Effector CD8-positive, alpha-beta T cell (primary cell): ENCODE data around the gene AOC2.

ENCODE experiments used
- DNase-seq: peaks from one replicate; lab custom pipeline; 2025; lab: John Stamatoyannopoulos, UW
- total RNA-seq, 4 experiments: gene quantifications; one replicate each; lab custom pipeline; 2026; lab: John Stamatoyannopoulos, UW

The AOC2 gene
- 1.5 to 3.6 (median 2.9) reads per million in 4 experiments for total RNA-seq

DNA sequence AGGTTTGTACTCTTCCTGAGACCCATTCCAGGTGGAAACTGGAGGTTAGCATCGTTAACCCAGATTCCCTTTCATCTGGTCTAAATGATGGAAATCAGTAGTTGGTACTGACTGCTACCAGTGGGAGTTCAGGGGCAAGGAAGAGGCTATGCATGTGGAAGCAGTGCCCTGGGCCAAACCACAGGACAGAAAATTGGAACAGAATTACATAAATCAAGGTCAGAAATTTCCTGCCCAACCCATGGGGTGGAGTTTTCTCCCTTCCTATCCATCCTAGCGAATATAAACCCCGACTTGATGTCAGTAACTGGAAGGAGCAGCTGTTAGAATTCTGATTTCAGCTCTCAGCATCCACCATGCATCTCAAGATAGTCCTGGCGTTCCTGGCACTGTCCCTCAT is at the start of gene AOC2:
AOC2 (plus strand) TSS at position 310 of the 400 bp plus-strand sequence; CDS start at position 357, 47 bp downstream.
- no peak for DNase-seq

DNA sequence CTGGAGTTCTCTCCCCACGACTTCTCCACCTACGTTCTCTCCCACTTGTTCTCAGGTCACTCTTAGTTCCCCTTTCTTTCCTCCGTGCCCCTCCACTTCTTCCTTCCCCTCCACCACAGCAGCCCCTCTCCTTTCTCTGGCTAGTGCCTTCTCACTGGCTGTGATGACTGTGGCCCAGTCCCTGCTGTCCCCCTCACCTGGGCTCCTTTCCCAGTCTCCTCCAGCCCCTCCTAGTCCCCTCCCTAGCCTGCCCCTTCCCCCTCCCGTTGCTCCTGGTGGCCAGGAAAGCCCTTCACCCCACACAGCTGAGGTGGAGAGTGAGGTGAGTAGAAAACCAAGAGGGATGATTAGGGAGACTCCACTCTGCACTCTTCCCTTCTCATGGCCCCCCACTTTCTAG is 49.3 kb upstream of the AOC2 start:
- DNase-seq, result no peak

DNA sequence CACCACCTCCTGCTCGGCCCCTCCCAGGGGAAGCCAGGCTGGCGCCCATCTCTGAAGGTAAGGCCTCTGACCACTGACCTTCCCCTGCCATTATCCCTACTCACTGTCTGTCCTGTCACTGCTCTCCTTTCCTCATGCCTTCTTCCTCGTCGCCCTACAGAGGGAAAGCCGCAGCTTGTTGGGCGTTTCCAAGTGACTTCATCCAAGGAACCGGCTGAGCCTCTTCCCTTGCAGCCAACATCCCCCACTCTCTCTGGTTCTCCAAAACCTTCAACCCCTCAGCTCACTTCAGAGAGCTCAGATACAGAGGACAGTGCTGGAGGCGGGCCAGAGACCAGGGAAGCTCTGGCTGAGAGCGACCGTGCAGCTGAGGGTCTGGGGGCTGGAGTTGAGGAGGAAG is 48.9 kb upstream of the AOC2 start:
- no peak for DNase-seq

- no peak for DNase-seq
Observed at GRCh38 chr17:42796066-42796758, 48.2 kb upstream of the AOC2 start.

DNA sequence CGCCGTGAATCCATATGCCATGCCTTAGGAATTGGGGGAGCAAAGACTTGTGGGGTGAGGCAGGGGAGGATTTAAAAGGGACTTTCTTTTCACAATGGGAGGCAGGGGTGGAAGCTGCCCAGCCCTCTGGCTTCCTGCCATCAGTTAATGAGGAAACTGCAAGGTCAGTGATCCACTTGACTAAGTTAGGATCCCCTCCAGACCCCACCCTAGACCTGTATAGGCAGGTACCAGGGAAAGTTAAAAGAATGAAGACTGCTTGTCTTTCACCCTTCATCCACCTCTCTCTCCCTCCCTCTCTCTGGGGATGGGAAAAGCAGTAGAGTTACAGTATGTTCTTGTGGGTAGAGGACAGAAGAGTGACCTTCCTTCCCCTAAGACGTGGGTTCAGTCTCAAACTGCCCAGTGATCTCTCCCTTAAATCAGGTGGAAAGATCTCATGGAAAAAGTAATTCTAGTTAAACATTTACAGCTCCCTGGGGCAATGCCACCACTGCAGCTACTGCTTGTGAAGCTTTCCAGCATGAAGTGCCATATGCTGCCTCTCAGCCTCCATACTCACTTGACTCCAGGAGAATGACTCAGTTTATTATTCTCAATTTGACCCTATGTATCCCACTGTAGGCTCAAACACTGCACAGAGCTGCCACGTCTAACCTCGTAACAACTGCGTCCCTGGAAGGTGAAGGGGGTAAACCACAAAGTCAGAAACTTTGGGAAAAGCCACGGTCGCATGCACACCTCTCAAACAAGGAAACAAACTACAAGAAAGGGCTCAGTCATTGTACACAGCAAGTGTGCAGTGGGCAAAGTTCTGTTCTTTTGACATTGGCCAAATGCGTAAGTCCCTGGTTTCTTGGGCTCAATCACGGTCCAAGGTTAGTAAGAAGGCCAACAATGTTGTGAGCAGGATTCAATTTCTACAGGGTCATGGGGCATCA is 47.0 kb upstream of the AOC2 start:
- no peak for DNase-seq

DNA sequence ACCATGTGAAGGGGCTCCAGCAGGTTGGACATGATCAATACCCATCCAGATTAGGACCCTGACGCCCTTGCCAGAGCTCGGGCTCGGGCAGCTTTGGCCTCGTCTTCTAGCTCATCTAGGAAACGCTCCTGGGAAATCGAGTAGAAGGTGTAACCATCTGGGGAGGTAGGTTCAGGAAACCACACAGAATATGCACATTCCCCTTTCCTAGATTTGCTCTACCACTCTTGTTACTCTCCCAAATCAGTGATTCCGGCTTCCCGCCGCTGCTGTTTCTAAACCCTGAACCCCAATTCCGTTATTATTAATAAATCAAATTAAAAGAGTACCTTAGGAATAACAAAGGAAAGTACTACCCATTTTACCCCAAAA is 46.4 kb upstream of the AOC2 start:
- no peak for DNase-seq

DNA sequence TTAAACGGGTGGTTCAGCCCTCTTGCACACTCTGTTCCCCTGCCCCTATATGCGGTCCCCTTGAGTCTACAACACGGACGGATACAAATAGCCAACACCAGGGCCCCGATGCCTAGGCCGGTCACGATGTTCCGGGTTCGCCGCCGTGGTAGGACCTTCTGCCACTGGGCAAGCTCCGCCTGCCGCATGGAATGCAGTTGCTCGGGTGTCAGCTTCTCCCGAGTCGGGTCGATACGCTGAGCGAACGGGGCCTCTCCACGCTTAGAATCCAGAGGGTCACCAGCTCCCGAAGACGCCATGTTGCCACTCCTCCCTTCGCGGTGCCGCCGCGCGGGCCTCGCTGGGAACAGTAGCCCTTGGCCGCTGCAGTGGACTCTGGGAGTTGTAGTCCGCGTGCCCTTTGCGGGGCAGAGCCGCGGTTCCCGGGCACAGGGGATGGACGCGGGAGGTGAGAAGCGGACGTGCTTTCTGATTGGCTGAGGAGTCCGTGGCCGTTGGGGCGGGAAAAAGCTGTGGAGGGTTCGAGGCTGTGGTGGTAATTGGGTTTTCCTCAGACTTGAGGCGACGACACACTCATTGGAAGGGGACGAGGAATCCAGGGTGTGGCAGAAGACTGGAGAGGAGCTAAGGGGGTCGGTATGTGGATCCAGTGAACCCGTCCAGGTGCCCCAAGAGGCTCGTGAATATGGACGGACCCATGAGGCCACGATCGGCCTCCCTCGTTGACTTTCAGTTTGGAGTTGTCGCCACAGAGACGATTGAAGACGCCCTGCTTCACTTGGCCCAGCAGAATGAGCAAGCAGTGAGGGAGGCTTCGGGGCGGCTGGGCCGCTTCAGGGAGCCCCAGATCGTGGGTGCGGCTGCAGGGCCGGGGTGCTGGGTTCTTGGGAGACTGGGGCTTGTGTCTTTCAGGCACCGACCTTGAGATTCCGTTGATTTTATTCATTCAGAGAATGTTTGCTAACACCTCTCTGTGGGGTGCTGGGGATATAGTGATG is 45.7 kb upstream of the AOC2 start, which contains the start of the genes CNTD1 and COA3:
CNTD1 (plus strand) TSS at position 479 of the 998 bp plus-strand sequence; CDS start at position 686, 207 bp downstream.
COA3 (minus strand) TSS at position 322 of the 998 bp plus-strand sequence; CDS start at position 299, 23 bp downstream.
- DNase-seq, result peak; percentile 54

- no peak for DNase-seq
Observed at GRCh38 chr17:42803074-42803883, 41.1 kb upstream of the AOC2 start.

- DNase-seq, result no peak
Observed at GRCh38 chr17:42804918-42805367, 39.4 kb upstream of the AOC2 start.

GRCh38 chr17:42806249-42806648 is 38.1 kb upstream of the AOC2 start:
- no peak for DNase-seq

DNA sequence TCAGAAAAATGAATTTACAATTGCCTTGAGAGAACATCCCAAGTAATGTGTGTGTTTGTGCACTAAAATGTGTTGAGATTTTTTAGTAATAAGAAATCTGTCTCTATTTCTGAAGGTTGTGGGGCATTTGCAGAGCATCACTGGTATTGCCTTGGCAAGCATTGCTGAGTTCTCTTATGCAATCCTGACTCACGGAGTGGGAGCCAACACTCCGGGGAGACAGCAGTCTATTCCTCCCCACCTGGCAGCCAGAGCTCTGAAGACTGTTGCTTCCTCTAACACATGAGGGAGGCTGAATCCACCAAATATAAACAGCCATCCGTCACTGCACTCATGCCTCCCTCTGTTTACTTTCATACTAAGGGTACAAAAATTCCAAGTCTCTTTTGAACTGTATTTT is 35.1 kb upstream of the AOC2 start:
- no peak for DNase-seq

DNA sequence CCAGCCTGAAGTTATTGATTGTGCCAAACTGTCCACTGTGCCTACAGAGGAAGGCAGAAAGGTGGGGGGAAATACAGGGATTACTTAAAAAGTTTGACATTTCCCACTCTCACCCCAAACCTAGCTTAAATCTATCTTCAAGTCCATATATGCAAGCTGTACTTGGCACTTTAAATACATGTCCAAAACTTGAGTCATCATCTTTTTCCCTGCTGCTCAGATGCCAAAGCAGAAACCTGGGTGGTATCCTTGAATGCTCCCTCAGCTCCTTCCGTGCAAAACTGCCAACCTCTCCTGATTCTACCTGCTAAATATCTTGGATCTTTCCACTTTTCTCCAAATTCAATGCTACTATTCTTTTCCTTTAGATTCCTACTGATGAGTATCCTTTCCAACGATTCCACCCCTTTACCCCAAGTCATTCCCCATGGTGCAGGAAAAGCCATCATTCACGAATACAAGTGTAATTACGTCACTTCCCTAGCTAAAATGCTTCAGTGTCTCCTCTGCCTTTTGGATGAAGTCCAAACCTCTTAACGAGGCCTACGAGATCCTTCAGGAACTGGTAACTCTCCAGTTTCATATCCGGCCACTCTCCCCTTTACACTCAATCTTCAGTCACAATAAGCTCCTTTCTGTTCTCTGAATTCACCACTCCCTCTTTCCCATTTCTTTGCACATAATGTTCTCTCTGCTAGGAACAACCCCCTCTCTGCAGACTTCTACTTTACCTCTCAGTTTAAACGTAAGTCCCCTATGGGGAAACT is 29.6 kb upstream of the AOC2 start:
- DNase-seq, result no peak

DNA sequence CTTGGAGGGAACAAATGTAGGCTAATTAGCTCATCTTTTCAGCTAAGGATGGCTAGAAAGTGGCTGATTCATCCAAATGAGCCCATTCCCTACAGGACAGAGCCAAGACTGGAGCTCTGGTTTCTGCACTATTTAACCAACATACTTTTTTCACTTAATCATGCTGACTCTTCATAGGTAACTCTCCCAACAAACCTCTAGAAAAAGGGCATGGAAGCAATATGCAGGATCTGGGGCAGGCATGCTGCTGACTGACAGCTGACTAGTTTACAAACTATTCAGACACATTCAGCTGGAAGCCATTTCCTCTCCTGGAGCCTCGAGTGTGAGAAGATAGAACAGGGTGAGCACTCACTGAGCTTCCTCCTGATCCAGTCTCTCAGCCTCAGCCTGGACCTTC is 26.5 kb upstream of the AOC2 start:
- DNase-seq, result no peak

DNA sequence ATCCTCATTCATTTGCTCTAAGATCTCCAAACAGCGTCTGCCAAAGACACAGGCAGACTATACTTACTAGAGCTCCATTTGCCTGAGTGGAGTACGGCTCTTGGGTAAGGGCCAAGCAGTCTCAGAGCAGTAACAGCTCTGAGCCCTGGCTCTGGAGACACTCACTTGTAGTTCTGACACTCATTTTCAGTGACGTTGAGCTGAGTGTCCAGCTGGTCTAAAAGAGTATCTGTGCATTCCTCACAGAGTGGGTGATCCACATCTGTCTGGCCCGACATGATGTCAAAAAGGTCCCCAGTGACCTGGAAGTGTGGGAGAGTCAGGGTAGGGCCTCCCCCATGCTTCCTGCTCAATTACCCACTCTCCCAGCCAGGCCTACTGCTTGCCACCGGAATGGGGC is 26.0 kb upstream of the AOC2 start:
- DNase-seq, result no peak

- peak; percentile 36 for DNase-seq
Observed at GRCh38 chr17:42819939-42820535, 24.3 kb upstream of the AOC2 start.

- no peak for DNase-seq
Observed at GRCh38 chr17:42821176-42821575, 23.2 kb upstream of the AOC2 start.

GRCh38 chr17:42827472-42827871 is 16.9 kb upstream of the AOC2 start:
- no peak for DNase-seq

- DNase-seq, result no peak
Observed at GRCh38 chr17:42830971-42831370, 13.4 kb upstream of the AOC2 start.

- no peak for DNase-seq
Observed at GRCh38 chr17:42832213-42832933, 12.0 kb upstream of the AOC2 start.
